ENCODE data around the gene RUBCN. TPM values are rescaled to one million over a fixed set of nuclear protein-coding genes. Genes with fewer than 3 reads are reported as not detected.
"Not testable (repeated sequence)": the region's sequence is repeated elsewhere in the genome, so short reads cannot be mapped to it uniquely, and the experiment has no call there.

RUBCN gene
- total and polyA plus RNA-seq, 10 donors: 7.5 to 129 (median 60.6) TPM

- Histone ChIP-seq H3K36me3 (peaks cover 0 to 6% (median 0%) of the 10 kb centered on the region in 6 donors), H3K9me3 (no peaks in the 10 kb centered on the region), H3K27ac (peak overlapping the region; percentile 83 to 96 (median 93)), H3K4me1 (peaks cover 17 to 65% (median 50%) of the 10 kb centered on the region in 6 donors), H3K27me3 (replicated peaks in 1 of 7) (no peaks in the 10 kb centered on the region), H3K4me3 (peak overlapping the region; percentile 88 to 97 (median 91))
- intact Hi-C loops (cut with DNase I; ENCODE audit: low total_unique reads): no loop called here
- WGBS, 5 donors: 0 to 2% (median 1%) methylated on average over 17 of the region's 17 CpGs
- peak; percentile 84 for DNase-seq
- TF ChIP-seq POLR2AphosphoS5 (IDR thresholded peaks at IDR 0.05): no peak
Observed at GRCh38 chr3:197736010-197736490, 654 bp downstream of the RUBCN start.

GRCh38 chr3:197734667-197735318, 1.9 kb downstream of the RUBCN start:
- 52 to 55% (median 54%) methylated on average over 7 of the region's 7 CpGs for WGBS, 5 donors
- Histone ChIP-seq H3K4me3 (peak overlapping the region in 5 of 8 donors; percentile 3 to 97 (median 89)), H3K4me1 (peaks cover 17 to 71% (median 55%) of the 10 kb centered on the region in 6 donors), H3K27ac (peak overlapping the region in 7 of 8 donors; percentile 88 to 96 (median 94)), H3K36me3 (peaks cover 0 to 6% (median 0%) of the 10 kb centered on the region in 6 donors), H3K9me3 (no peaks in the 10 kb centered on the region), H3K27me3 (replicated peaks in 1 of 7) (no peaks in the 10 kb centered on the region)
- DNase-seq: no peak
- no peak for TF ChIP-seq CTCF (IDR thresholded peaks at IDR 0.05 in 8 of 11, conservative IDR thresholded peaks at IDR 0.05 in 3 of 11)
- TF ChIP-seq POLR2AphosphoS5 (IDR thresholded peaks at IDR 0.05): peak in 1 of 3 donors; percentile 58
- TF ChIP-seq POLR2A (IDR thresholded peaks at IDR 0.05): peak in 1 of 3 donors; percentile 19
- intact Hi-C loops (cut with DNase I; ENCODE audit: low total_unique reads): no loop called here

GRCh38 chr3:197733042-197733441, 3.7 kb downstream of the RUBCN start:
- TF ChIP-seq POLR2A (IDR thresholded peaks at IDR 0.05) (no peak), POLR2AphosphoS5 (IDR thresholded peaks at IDR 0.05) (no peak), CTCF (IDR thresholded peaks at IDR 0.05 in 8 of 11, conservative IDR thresholded peaks at IDR 0.05 in 3 of 11) (no peak)
- intact Hi-C loops (cut with DNase I; ENCODE audit: low total_unique reads): no loop called here
- H3K27ac ChIP-seq: peak overlapping the region in 4 of 8 donors; percentile 10 to 96 (median 94)
- H3K36me3 ChIP-seq: peaks cover 0 to 6% (median 0%) of the 10 kb centered on the region in 6 donors
- DNase-seq: no peak
- no peaks in the 10 kb centered on the region for H3K9me3 ChIP-seq
- peaks cover 16 to 84% (median 58%) of the 10 kb centered on the region in 6 donors for H3K4me1 ChIP-seq
- H3K27me3 ChIP-seq (replicated peaks in 1 of 7): no peaks in the 10 kb centered on the region
- no peak overlapping the region for H3K4me3 ChIP-seq
- WGBS, 5 donors: 93 to 97% (median 94%) methylated on average over 4 of the region's 4 CpGs

- peaks cover 8 to 89% (median 54%) of the 10 kb centered on the region in 6 donors for H3K4me1 ChIP-seq
- intact Hi-C loops (cut with DNase I; ENCODE audit: low total_unique reads); H3K9me3 ChIP-seq; DNase-seq; H3K27ac ChIP-seq; H3K27me3 ChIP-seq (replicated peaks in 1 of 7); H3K36me3 ChIP-seq; H3K4me3 ChIP-seq: not testable (repeated sequence)
- 95 to 97% (median 97%) methylated on average over 14 to 27 of the region's 27 CpGs for WGBS, 5 donors
Observed at GRCh38 chr3:197731483-197731882, 5.2 kb downstream of the RUBCN start.

GRCh38 chr3:197730770-197731169, 5.9 kb downstream of the RUBCN start:
- DNase-seq; H3K27ac ChIP-seq; H3K27me3 ChIP-seq (replicated peaks in 1 of 7); H3K4me3 ChIP-seq; H3K9me3 ChIP-seq; intact Hi-C loops (cut with DNase I; ENCODE audit: low total_unique reads); H3K36me3 ChIP-seq: not testable (repeated sequence)
- WGBS, 5 donors: 86 to 95% (median 87%) methylated on average over 2 to 4 of the region's 5 CpGs
- peaks cover 8 to 85% (median 50%) of the 10 kb centered on the region in 6 donors for H3K4me1 ChIP-seq
